ENCODE measurements around the gene NBAS.

Gene NBAS

GRCh38 chr2:15383695-15384350 lies 177.3 kb downstream of the NBAS start:
- Histone ChIP-seq H3K9me3 (ENCODE audit: control insufficient read depth, insufficient read depth, low read length) (no peaks in the 10 kb centered on the region), H3K9ac (ENCODE audit: low read depth, low read length) (no peak overlapping the region), H3K27me3 (ENCODE audit: control insufficient read depth, insufficient read depth, low read length) (no peaks in the 10 kb centered on the region), H3K4me3 (ENCODE audit: low read depth, low read length) (no peak overlapping the region), H3K4me1 (ENCODE audit: control insufficient read depth, insufficient read depth, low read length) (no peaks in the 10 kb centered on the region; the same call in 1 of the 2 replicates), H3K36me3 (ENCODE audit: control insufficient read depth, insufficient read depth, low read length) (0 out of 2 replicates have a peak, but pooled peaks cover 6% of the 10 kb centered on the region), H3K27ac (ENCODE audit: low read depth, low read length) (no peak overlapping the region)

- no peak overlapping the region for H3K4me3 ChIP-seq (ENCODE audit: low read depth, low read length)
- H3K36me3 ChIP-seq (ENCODE audit: control insufficient read depth, insufficient read depth, low read length): 0 out of 2 replicates have a peak, but pooled peaks cover 12% of the 10 kb centered on the region
- no peaks in the 10 kb centered on the region for H3K9me3 ChIP-seq (ENCODE audit: control insufficient read depth, insufficient read depth, low read length)
- no peak overlapping the region for H3K9ac ChIP-seq (ENCODE audit: low read depth, low read length)
- H3K27ac ChIP-seq (ENCODE audit: low read depth, low read length): no peak overlapping the region
- H3K4me1 ChIP-seq (ENCODE audit: control insufficient read depth, insufficient read depth, low read length): no peaks in the 10 kb centered on the region; the same call in 1 of the 2 replicates
- no peaks in the 10 kb centered on the region for H3K27me3 ChIP-seq (ENCODE audit: control insufficient read depth, insufficient read depth, low read length)
Measured at GRCh38 chr2:15378148-15378908, 182.8 kb downstream of the NBAS start.

GRCh38 chr2:15377202-15377601 lies 183.9 kb downstream of the NBAS start:
- no peak overlapping the region for H3K9ac ChIP-seq (ENCODE audit: low read depth, low read length)
- H3K4me3 ChIP-seq (ENCODE audit: low read depth, low read length): no peak overlapping the region
- H3K27me3 ChIP-seq (ENCODE audit: control insufficient read depth, insufficient read depth, low read length): no peaks in the 10 kb centered on the region
- no peaks in the 10 kb centered on the region for H3K9me3 ChIP-seq (ENCODE audit: control insufficient read depth, insufficient read depth, low read length)
- 0 out of 2 replicates have a peak, but pooled peaks cover 10% of the 10 kb centered on the region for H3K36me3 ChIP-seq (ENCODE audit: control insufficient read depth, insufficient read depth, low read length)
- no peak overlapping the region for H3K27ac ChIP-seq (ENCODE audit: low read depth, low read length)
- H3K4me1 ChIP-seq (ENCODE audit: control insufficient read depth, insufficient read depth, low read length): no peaks in the 10 kb centered on the region; the same call in 1 of the 2 replicates

DNA sequence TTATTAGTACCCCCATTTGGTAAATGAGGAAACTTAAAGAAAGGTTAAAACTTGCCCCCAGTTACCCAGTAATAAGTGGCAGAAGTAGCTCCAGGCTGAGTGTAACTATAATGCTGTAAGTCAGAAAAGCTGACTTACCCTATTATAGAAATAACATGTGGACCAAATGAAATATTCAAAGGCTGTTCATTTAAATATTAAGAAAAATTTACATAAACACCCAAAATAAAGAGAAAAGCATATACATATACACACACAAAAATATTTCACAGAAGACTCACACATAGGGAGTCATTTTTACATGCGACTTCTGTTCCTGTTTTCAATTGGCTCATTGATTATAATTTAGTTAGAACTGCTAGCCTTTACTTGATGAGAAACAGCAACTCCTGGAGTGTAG lies 189.1 kb downstream of the NBAS start:
- Histone ChIP-seq H3K4me1 (ENCODE audit: control insufficient read depth, insufficient read depth, low read length) (peaks cover 6% of the 10 kb centered on the region), H3K4me3 (ENCODE audit: low read depth, low read length) (no peak overlapping the region), H3K27me3 (ENCODE audit: control insufficient read depth, insufficient read depth, low read length) (no peaks in the 10 kb centered on the region), H3K9ac (ENCODE audit: low read depth, low read length) (no peak overlapping the region), H3K9me3 (ENCODE audit: control insufficient read depth, insufficient read depth, low read length) (no peaks in the 10 kb centered on the region), H3K36me3 (ENCODE audit: control insufficient read depth, insufficient read depth, low read length) (0 out of 2 replicates have a peak, but pooled peaks cover 7% of the 10 kb centered on the region), H3K27ac (ENCODE audit: low read depth, low read length) (no peak overlapping the region)

DNA sequence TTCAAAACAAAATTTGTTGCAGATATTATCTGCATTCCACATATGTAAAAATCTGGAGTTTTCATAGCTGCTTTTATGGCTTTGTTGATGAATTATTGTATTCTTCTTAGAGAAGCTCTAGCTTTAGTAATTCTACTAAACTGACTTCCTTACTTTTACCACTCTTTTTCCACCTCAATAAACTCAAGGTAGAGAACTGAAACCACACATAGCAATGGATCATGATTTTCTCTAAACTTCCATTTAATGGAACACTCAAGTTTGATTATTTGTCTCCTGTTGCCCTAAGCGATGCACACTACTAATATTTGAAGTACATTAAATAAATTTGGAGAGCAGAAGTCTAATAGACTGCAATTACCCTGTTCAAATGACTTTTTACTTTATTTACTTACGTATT lies 192.0 kb downstream of the NBAS start:
- no peak overlapping the region for H3K9ac ChIP-seq (ENCODE audit: low read depth, low read length)
- H3K4me3 ChIP-seq (ENCODE audit: low read depth, low read length): no peak overlapping the region
- peaks cover 20% of the 10 kb centered on the region for H3K4me1 ChIP-seq (ENCODE audit: control insufficient read depth, insufficient read depth, low read length)
- H3K9me3 ChIP-seq (ENCODE audit: control insufficient read depth, insufficient read depth, low read length): no peaks in the 10 kb centered on the region
- H3K27me3 ChIP-seq (ENCODE audit: control insufficient read depth, insufficient read depth, low read length): no peaks in the 10 kb centered on the region
- H3K36me3 ChIP-seq (ENCODE audit: control insufficient read depth, insufficient read depth, low read length): peaks cover 6% of the 10 kb centered on the region; the same call in 1 of the 2 replicates
- no peak overlapping the region for H3K27ac ChIP-seq (ENCODE audit: low read depth, low read length)

- Histone ChIP-seq H3K27ac (ENCODE audit: low read depth, low read length) (no peak overlapping the region), H3K4me1 (ENCODE audit: control insufficient read depth, insufficient read depth, low read length) (peaks cover 20% of the 10 kb centered on the region), H3K9ac (ENCODE audit: low read depth, low read length) (no peak overlapping the region), H3K36me3 (ENCODE audit: control insufficient read depth, insufficient read depth, low read length) (no peaks in the 10 kb centered on the region; the same call in 1 of the 2 replicates), H3K9me3 (ENCODE audit: control insufficient read depth, insufficient read depth, low read length) (no peaks in the 10 kb centered on the region), H3K27me3 (ENCODE audit: control insufficient read depth, insufficient read depth, low read length) (no peaks in the 10 kb centered on the region), H3K4me3 (ENCODE audit: low read depth, low read length) (no peak overlapping the region)
Measured at GRCh38 chr2:15367715-15368114, 193.4 kb downstream of the NBAS start.

DNA sequence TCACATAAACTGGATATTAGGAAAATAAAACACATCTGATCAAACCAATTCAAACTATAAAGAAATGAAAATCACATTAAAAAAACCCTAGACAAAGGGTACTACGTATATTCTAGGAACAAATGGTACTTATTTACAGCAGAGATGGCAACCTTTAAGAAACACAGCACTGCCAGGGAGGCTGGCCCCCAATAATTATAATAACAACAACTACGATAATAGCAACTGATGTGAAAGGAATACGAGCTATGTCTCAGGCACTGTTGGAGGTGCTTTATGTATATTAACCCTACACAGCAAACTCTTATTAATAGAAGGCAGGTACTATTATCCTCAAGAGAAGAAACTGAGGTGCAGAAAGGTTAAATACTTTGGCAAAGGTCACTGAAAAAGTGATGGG lies 193.9 kb downstream of the NBAS start:
- Histone ChIP-seq H3K9me3 (ENCODE audit: control insufficient read depth, insufficient read depth, low read length) (no peaks in the 10 kb centered on the region), H3K36me3 (ENCODE audit: control insufficient read depth, insufficient read depth, low read length) (no peaks in the 10 kb centered on the region; the same call in 1 of the 2 replicates), H3K4me1 (ENCODE audit: control insufficient read depth, insufficient read depth, low read length) (peaks cover 20% of the 10 kb centered on the region), H3K4me3 (ENCODE audit: low read depth, low read length) (no peak overlapping the region), H3K27me3 (ENCODE audit: control insufficient read depth, insufficient read depth, low read length) (no peaks in the 10 kb centered on the region), H3K9ac (ENCODE audit: low read depth, low read length) (no peak overlapping the region), H3K27ac (ENCODE audit: low read depth, low read length) (no peak overlapping the region)

DNA sequence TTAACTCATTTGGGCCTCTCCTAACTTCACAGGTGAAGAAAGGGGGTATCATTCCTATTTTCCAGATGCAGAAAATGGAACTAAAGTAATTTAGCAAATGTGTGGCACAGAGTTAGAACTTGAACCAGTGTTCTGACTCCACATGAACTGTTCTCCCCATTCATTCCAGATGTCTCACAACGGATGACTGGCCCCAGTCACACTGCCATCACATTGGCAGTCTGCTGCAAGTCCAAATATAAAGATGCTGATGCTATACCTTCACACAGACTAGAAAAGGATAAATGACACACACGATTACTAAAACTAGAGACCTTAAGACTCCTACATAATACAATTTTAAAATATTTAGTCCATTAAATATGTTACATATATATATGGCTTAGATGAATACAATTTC lies 195.7 kb downstream of the NBAS start:
- Histone ChIP-seq H3K9me3 (ENCODE audit: control insufficient read depth, insufficient read depth, low read length) (no peaks in the 10 kb centered on the region), H3K9ac (ENCODE audit: low read depth, low read length) (no peak overlapping the region), H3K27ac (ENCODE audit: low read depth, low read length) (no peak overlapping the region), H3K36me3 (ENCODE audit: control insufficient read depth, insufficient read depth, low read length) (no peaks in the 10 kb centered on the region; the same call in 1 of the 2 replicates), H3K4me3 (ENCODE audit: low read depth, low read length) (no peak overlapping the region), H3K27me3 (ENCODE audit: control insufficient read depth, insufficient read depth, low read length) (no peaks in the 10 kb centered on the region), H3K4me1 (ENCODE audit: control insufficient read depth, insufficient read depth, low read length) (peaks cover 20% of the 10 kb centered on the region)

- no peak overlapping the region for H3K9ac ChIP-seq (ENCODE audit: low read depth, low read length)
Measured at GRCh38 chr2:15364561-15364960, 196.6 kb downstream of the NBAS start.

GRCh38 chr2:15363734-15364133 lies 197.4 kb downstream of the NBAS start:
- no peaks in the 10 kb centered on the region; the same call in 1 of the 2 replicates for H3K36me3 ChIP-seq (ENCODE audit: control insufficient read depth, insufficient read depth, low read length)
- H3K9ac ChIP-seq (ENCODE audit: low read depth, low read length): no peak overlapping the region
- H3K27ac ChIP-seq (ENCODE audit: low read depth, low read length): no peak overlapping the region
- no peaks in the 10 kb centered on the region for H3K9me3 ChIP-seq (ENCODE audit: control insufficient read depth, insufficient read depth, low read length)
- H3K4me1 ChIP-seq (ENCODE audit: control insufficient read depth, insufficient read depth, low read length): peaks cover 23% of the 10 kb centered on the region
- no peaks in the 10 kb centered on the region for H3K27me3 ChIP-seq (ENCODE audit: control insufficient read depth, insufficient read depth, low read length)
- H3K4me3 ChIP-seq (ENCODE audit: low read depth, low read length): no peak overlapping the region

More at GRCh38 chr2:15364561-15364960, 196.6 kb downstream of the NBAS start:
- no peak overlapping the region for H3K4me3 ChIP-seq (ENCODE audit: low read depth, low read length)
- H3K9me3 ChIP-seq (ENCODE audit: control insufficient read depth, insufficient read depth, low read length): no peaks in the 10 kb centered on the region
- no peaks in the 10 kb centered on the region for H3K27me3 ChIP-seq (ENCODE audit: control insufficient read depth, insufficient read depth, low read length)
- H3K27ac ChIP-seq (ENCODE audit: low read depth, low read length): no peak overlapping the region
- peaks cover 20% of the 10 kb centered on the region for H3K4me1 ChIP-seq (ENCODE audit: control insufficient read depth, insufficient read depth, low read length)
- H3K36me3 ChIP-seq (ENCODE audit: control insufficient read depth, insufficient read depth, low read length): no peaks in the 10 kb centered on the region; the same call in 1 of the 2 replicates

GRCh38 chr2:15363142-15363541 lies 198.0 kb downstream of the NBAS start:
- H3K27me3 ChIP-seq (ENCODE audit: control insufficient read depth, insufficient read depth, low read length): no peaks in the 10 kb centered on the region
- no peaks in the 10 kb centered on the region; the same call in 1 of the 2 replicates for H3K36me3 ChIP-seq (ENCODE audit: control insufficient read depth, insufficient read depth, low read length)
- H3K27ac ChIP-seq (ENCODE audit: low read depth, low read length): no peak overlapping the region
- H3K4me1 ChIP-seq (ENCODE audit: control insufficient read depth, insufficient read depth, low read length): peaks cover 23% of the 10 kb centered on the region
- no peaks in the 10 kb centered on the region for H3K9me3 ChIP-seq (ENCODE audit: control insufficient read depth, insufficient read depth, low read length)
- no peak overlapping the region for H3K9ac ChIP-seq (ENCODE audit: low read depth, low read length)
- no peak overlapping the region for H3K4me3 ChIP-seq (ENCODE audit: low read depth, low read length)
